DND-41 (cell line): ENCODE measurements around the gene WNT10A.

ENCODE experiments used
- EZH2 ChIP-seq: IDR thresholded peaks from 3 replicates; pipeline ENCODE4 v1.6.1; 2012; ENCODE audit warnings: borderline replicate concordance, low read depth, mild to moderate bottlenecking, moderate library complexity, low read length, inconsistent platforms; ENCODE audit not compliant: severe bottlenecking
- TF ChIP-seq, protein P1 (sequence below): IDR thresholded peaks from 2 replicates; pipeline ENCODE4 v1.5.1; 2012; ENCODE audit warnings: borderline replicate concordance, low read length, moderate library complexity, mild to moderate bottlenecking; ENCODE audit not compliant: poor library complexity, severe bottlenecking; ENCODE audit errors: extremely low read depth

DNA sequence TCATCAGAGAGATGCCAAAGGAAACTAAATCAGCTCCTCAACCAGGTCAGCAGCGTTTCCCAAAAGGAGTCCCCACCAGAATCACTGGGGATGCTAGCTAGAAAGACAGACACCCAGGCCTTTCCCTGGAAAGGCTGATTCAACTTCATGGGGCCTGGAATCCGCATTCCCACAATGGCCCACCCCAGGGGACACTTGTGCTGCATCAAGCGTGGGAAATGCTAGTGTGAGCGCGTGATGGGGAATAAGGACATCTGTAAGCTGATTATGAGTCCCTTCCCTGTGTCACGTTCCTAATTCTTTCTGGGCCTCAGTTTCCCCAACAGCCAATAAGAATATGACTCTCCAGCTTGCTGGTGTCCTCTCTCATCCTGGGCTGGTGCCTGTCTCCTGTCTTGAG is 2.2 kb upstream of the WNT10A start:
- TF ChIP-seq, protein P1, sequence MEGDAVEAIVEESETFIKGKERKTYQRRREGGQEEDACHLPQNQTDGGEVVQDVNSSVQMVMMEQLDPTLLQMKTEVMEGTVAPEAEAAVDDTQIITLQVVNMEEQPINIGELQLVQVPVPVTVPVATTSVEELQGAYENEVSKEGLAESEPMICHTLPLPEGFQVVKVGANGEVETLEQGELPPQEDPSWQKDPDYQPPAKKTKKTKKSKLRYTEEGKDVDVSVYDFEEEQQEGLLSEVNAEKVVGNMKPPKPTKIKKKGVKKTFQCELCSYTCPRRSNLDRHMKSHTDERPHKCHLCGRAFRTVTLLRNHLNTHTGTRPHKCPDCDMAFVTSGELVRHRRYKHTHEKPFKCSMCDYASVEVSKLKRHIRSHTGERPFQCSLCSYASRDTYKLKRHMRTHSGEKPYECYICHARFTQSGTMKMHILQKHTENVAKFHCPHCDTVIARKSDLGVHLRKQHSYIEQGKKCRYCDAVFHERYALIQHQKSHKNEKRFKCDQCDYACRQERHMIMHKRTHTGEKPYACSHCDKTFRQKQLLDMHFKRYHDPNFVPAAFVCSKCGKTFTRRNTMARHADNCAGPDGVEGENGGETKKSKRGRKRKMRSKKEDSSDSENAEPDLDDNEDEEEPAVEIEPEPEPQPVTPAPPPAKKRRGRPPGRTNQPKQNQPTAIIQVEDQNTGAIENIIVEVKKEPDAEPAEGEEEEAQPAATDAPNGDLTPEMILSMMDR = no peak
- TF ChIP-seq EZH2 = no peak
